Chondrocyte (in vitro differentiated cells): Measurements from ENCODE around the gene SGCD. TPM values are rescaled to one million over a fixed set of nuclear protein-coding genes. Genes with fewer than 3 reads are reported as not detected.

ENCODE experiments used
- DNase-seq: peaks from one replicate; pipeline ENCODE4 v3.0.0; 2021; ENCODE audit warnings: mixed read lengths, low spot score
- H3K27ac Mint-ChIP-seq: one replicate; pipeline ENCODE4 v1.8.0; 2021; ENCODE audit warnings: mild to moderate bottlenecking, moderate library complexity, mixed read lengths; ENCODE audit not compliant: unreplicated experiment
- H3K27me3 Mint-ChIP-seq: 2 replicates; pipeline ENCODE4 v1.8.0; 2021; ENCODE audit warnings: low read depth, mixed read lengths
- H3K36me3 Mint-ChIP-seq: 2 replicates; pipeline ENCODE4 v1.8.0; 2021; ENCODE audit warnings: low read depth, mixed read lengths
- H3K4me1 Mint-ChIP-seq: 2 replicates; pipeline ENCODE4 v1.8.0; 2021; ENCODE audit warnings: low read depth, mild to moderate bottlenecking, mixed read lengths
- H3K4me3 Mint-ChIP-seq: one replicate; pipeline ENCODE4 v1.8.0; 2021; ENCODE audit warnings: mild to moderate bottlenecking, moderate library complexity, mixed read lengths; ENCODE audit not compliant: unreplicated experiment
- H3K9me3 Mint-ChIP-seq: 2 replicates; pipeline ENCODE4 v1.8.0; 2021; ENCODE audit warnings: low read depth, mixed read lengths
- CTCF ChIP-seq: fragments of 200-600 bp; sonication (generic); IDR thresholded peaks from 2 replicates; pipeline ENCODE4 v1.5.0; 2021; ENCODE audit warnings: antibody characterized with exemption, mild to moderate bottlenecking, moderate library complexity
- total RNA-seq: library from RNA; stranded (reverse); gene quantifications from 3 replicates; pipeline ENCODE4 v1.2.1, GENCODE V29; 2021

Gene SGCD
- total RNA-seq, 1 donor from 2014 or later: 8.4 TPM

DNA sequence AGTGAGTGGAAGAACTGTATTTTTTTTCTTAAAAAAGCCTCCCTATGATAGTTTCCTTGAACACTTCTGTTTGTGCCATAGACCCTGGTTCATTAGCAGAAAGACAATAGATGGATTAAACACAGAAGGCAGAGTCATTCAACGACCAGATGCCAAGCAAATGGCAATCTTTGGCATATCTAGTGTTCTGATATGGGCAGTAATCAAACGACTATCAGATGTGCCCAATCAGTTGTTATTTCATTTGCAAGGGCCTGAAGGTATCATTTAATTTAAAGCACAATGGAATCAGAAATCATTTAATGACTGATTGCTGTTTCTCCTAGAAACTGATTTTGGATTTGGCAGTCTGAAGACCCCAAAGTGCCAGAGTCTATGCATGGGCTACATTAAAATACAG lies 61.3 kb downstream of the SGCD start:
- Mint-ChIP-seq H3K36me3 (no peaks in the 10 kb centered on the region), H3K27me3 (no peaks in the 10 kb centered on the region), H3K4me3 (no peak overlapping the region), H3K9me3 (no peaks in the 10 kb centered on the region), H3K27ac (no peak overlapping the region), H3K4me1 (peaks cover 8% of the 10 kb centered on the region)
- DNase-seq: no peak
- no peak for TF ChIP-seq CTCF

DNA sequence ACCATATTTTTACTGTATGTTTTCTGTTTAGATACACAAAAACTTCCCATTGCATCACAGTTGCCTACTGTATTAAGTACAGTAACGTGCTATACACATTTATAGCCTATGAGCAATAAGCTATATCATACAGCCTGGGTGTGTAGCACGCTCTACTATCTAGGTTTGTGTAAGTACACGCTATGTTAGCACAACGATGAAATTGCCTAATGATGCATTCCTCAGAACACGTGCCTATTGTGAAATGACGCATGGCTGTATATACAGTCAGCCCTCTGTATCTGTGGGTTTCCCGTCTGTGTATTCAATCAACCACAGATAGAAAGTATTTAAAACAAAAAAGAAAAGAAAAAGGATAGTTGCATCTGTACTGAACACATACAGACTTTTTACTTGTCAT lies 64.2 kb downstream of the SGCD start:
- H3K36me3 Mint-ChIP-seq: no peaks in the 10 kb centered on the region
- H3K4me3 Mint-ChIP-seq: no peak overlapping the region
- H3K9me3 Mint-ChIP-seq: peaks cover 3% of the 10 kb centered on the region
- no peak for DNase-seq
- H3K27me3 Mint-ChIP-seq: no peaks in the 10 kb centered on the region
- no peak overlapping the region for H3K27ac Mint-ChIP-seq
- H3K4me1 Mint-ChIP-seq: peaks cover 16% of the 10 kb centered on the region
- TF ChIP-seq CTCF: no peak

GRCh38 chr5:156393980-156394379 lies 67.0 kb downstream of the SGCD start:
- Mint-ChIP-seq H3K4me3 (no peak overlapping the region), H3K36me3 (no peaks in the 10 kb centered on the region), H3K27ac (no peak overlapping the region), H3K9me3 (peaks cover 3% of the 10 kb centered on the region), H3K27me3 (no peaks in the 10 kb centered on the region), H3K4me1 (peaks cover 30% of the 10 kb centered on the region)
- no peak for TF ChIP-seq CTCF
- DNase-seq: no peak

GRCh38 chr5:156394642-156395305 lies 67.8 kb downstream of the SGCD start:
- no peaks in the 10 kb centered on the region for H3K36me3 Mint-ChIP-seq
- H3K9me3 Mint-ChIP-seq: peaks cover 3% of the 10 kb centered on the region
- H3K4me3 Mint-ChIP-seq: no peak overlapping the region
- no peak for TF ChIP-seq CTCF
- peaks cover 30% of the 10 kb centered on the region for H3K4me1 Mint-ChIP-seq
- H3K27me3 Mint-ChIP-seq: no peaks in the 10 kb centered on the region
- DNase-seq: no peak
- no peak overlapping the region for H3K27ac Mint-ChIP-seq

DNA sequence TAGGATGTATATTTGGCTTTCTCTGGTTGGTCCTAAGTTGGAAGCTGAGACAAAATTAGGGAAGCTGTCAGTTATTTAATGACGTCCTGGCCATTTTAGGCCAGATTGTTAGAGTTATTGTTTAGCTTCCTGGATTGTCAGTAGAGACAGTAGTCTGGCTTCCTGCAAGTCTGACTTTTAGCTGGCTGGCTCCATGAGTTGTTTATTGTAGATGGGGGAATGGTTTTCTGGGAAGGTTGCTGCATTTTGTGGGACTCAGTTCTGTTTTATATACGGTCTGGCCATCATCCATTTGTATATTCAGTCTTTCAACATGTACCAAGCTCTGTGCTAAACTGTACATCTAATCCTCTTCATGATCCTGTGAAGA lies 68.3 kb downstream of the SGCD start:
- H3K4me1 Mint-ChIP-seq: peaks cover 30% of the 10 kb centered on the region
- H3K36me3 Mint-ChIP-seq: no peaks in the 10 kb centered on the region
- DNase-seq: no peak
- no peak for TF ChIP-seq CTCF
- H3K9me3 Mint-ChIP-seq: peaks cover 3% of the 10 kb centered on the region
- H3K4me3 Mint-ChIP-seq: no peak overlapping the region
- H3K27me3 Mint-ChIP-seq: no peaks in the 10 kb centered on the region
- H3K27ac Mint-ChIP-seq: no peak overlapping the region
